ENCODE measurements around the gene SLC39A9.
"Not testable (repeated sequence)": the region's sequence is repeated elsewhere in the genome, so short reads cannot be mapped to it uniquely, and the experiment has no call there.

Gene SLC39A9

DNA sequence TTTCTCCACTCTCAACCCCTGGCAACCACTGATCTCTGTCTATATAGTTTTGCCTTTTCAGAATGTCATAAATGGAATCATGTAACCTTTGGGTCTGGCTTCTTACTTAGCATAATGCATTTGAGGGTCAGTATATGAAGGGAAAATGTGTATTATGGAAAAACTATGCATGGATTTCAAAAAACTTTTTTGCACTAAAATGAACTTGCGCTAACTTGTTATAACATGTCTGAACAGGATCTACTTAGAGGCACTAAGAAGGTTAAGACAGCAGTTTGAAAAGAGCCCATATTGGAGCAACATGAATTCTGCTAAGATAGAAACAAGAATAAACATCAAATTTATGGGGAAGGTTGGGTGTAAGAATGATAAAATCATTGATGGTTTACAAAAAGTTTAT lies 29.1 kb downstream of the SLC39A9 start:
- no peak for DNase-seq (ENCODE audit: low spot score)

DNA sequence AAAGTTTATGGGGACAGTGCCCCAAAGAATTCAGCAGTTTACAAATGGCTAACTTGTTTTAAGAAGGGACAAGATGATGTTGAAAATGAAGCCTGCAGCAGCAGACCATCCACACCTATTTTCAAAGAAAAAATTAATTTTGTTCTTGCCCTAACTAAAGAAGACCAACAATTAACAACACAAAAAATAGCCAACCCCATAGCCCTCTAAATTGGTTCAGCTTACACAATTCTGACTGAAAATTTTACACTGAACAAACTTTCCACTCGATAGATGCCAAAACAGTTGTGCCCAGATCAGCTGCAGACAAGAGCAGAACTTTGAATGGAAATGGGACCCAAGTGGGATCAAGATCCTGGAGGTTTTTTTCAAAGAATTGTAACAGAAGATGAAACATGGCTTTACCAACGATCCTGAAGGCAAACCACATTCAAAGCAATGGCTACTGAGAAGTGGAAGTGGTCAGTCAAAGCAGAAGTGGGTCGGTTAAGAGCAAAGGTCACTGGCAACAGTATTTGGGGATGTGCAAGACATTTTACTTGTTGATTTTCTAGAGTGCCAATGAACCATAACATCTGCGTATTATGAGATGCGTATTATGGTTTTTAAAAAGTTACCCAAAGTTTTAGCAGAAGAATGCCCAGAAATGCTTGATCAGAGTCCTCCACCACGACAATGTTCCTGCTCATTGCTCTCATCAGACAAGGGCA lies 30.0 kb downstream of the SLC39A9 start:
- DNase-seq (ENCODE audit: low spot score): peak; percentile 3

DNA sequence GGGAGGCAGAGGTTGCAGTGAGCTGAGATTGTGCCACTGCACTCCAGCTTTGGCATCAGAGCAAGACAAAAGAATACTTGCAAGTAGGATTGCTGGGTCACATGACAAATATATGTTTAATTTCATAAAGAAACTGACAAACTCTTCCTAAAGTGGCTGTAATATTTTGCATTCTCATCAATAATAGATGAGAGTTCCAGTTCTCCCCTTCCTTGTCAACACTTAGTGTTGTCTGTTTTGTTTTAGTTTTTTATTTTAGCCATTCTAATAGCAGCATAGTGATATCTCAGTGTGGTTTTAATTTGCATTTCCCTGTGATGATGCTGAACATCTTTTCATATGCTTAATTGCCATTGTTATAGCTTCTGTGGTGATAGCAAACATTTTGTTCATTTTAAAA lies 31.2 kb downstream of the SLC39A9 start:
- DNase-seq (ENCODE audit: low spot score): no peak

DNA sequence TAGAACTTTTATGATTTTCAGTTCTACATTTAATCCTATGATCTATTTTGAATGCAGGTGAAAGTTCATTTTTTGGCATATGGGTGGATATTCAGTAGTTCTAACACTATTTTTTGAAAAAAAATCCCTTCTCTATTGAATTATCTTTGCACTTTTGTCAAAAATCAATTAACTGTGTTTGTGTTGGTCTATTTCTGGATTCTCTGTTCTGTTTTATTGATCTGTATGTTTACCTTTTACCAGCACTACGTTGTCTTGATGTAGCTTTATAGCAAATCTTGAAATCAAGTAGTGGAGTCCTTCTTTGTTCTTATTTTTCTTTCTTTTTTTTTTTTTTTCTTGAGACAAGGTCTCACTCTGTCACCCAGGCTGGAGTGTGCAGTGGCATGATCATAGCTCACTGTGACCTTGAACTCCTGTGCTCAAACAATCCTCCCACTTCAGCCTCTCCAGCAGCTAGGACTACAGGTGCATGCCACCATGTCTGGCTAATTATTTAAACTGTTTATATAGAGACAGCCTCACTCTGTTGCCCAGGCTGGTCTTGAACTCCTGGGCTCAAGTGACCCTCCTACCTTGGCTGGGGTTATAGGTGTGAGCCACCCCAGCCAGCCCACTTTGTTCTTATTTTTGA lies 31.9 kb downstream of the SLC39A9 start:
- DNase-seq (ENCODE audit: low spot score): no peak

DNA sequence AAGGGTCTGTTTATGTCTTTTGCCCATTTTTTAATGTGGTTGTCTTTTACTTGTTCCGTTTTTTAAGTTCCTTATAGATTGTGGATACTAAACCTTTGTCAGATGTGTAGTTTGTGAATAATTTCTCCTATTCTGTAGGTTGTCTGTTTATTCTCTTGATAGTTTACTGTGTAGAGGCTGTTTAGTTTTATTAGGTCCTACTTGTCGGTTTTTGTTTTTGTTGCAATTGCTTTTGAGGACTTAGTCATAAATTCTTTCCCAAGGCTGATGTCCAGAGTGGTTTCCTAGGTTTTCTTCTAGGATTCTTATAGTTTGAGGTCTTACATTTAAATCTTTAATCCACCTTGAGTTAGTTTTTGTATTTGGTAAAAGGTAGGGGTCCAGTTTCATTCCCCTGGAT lies 33.9 kb downstream of the SLC39A9 start:
- DNase-seq (ENCODE audit: low spot score): no peak

DNA sequence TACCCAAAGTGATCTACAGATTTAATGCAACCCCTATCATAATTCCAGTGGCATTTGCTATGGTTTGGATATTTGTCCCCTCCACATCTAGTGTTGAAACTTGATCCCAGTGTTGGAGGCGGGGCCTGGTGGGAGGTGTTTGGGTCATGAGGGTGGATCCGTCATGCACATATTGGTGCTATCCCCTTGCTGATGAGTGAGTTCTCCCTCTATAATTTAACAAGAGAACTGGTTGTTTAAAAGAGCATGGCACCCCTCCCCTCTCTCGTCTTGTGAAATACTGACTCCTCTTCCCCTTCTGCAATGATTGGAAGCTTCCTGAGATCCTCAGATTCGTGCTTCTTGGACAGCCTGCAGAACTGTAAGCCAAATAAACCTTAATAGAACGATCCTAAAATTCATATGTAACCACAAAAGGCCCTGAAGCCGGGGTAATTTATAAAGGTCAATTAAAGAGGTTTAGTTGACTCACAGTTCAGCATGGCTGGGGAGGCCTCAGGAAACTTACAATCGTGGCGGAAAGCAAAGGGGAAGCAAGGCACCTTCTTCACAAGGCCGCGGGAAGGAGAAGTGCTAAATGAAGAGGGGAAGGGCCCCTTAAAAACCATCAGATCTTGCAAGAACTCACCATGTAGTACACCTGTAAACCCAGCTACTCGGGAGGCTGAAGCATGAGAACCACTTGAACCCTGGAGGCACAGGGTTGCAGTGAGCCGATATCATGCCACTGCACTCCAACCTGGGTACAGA lies 41.2 kb downstream of the SLC39A9 start:
- no peak for DNase-seq (ENCODE audit: low spot score)

DNA sequence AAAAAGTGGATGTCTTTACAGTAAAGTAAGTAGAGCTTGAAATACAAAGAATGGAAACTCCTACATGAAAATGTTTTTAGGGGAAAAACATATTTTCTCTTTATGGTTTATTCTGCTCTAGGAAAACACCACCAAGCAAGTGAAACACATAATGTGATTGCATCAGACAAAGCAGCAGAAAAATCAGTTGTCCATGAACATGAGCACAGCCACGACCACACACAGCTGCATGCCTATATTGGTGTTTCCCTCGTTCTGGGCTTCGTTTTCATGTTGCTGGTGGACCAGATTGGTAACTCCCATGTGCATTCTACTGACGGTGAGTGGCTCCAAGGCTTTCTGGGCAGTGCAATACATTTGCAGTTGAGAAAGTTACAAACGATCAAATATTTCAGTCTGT lies 43.5 kb downstream of the SLC39A9 start:
- DNase-seq (ENCODE audit: low spot score): no peak

DNA sequence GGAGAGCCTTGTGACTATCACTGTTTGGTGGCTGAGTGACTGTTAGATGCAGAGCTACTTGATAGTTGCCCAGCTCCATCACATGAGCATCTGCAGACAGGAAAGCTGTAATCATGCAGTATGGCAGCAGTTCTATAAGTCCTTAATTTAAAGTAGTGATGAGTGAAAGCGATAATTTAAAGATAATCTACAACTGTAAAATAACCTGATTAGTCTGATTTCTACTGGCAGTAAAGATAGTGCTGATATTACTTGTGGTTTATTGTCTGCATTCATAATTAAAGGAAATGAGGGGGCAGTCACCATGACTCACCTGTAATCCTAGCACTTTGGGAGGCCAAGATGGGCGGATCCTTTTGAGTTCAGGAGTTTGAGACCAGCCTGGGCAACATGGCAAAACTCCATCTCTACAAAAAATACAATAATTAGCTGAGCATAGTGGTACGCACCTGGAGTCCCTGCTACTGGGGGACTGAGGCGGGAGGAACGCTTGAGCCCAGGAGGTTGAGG lies 44.9 kb downstream of the SLC39A9 start:
- DNase-seq (ENCODE audit: low spot score): no peak

DNA sequence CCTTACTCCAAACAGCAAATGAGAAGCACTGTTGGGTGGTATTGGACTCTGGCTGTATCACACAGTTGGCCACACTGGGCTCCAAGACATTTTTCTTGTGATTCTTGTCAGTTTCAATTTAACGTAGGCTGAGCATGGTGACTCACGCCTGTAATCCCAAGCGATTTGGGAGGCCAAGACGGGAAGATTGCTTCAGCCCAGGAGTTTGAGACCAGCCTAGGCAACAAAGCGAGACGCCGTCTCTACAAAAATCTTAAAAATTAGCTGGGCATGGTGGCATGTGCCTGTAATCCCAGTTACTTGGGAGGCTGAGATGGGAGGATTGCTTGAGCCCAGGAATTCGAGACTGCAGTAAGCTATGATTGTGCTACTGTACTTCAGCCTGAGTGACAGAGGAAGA lies 50.7 kb downstream of the SLC39A9 start:
- DNase-seq (ENCODE audit: low spot score): no peak

DNA sequence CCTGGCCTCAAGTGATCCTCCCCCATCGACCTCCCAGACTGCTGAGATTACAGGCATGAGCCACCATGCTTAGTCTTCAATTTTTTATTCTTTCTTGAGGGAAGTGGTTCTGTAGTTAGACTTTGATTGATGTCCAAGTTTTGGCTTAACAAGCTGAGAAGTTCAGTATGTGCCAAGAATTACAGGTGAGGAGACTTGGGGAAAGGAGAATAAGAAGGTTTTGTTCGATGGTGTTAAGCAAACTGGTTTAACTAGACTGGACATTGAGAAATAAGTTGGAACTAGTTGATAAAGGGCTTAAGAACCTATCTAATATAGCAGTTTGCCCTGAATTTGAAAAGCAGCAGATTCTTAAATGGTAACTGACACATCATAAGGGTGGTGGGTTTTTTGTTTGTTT lies 53.4 kb downstream of the SLC39A9 start:
- DNase-seq (ENCODE audit: low spot score): no peak

DNA sequence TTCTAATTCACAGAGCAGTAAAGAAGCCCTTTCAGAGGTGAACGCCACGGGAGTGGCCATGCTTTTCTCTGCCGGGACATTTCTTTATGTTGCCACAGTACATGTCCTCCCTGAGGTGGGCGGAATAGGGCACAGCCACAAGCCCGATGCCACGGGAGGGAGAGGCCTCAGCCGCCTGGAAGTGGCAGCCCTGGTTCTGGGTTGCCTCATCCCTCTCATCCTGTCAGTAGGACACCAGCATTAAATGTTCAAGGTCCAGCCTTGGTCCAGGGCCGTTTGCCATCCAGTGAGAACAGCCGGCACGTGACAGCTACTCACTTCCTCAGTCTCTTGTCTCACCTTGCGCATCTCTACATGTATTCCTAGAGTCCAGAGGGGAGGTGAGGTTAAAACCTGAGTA lies 59.9 kb downstream of the SLC39A9 start:
- DNase-seq (ENCODE audit: low spot score): no peak

DNA sequence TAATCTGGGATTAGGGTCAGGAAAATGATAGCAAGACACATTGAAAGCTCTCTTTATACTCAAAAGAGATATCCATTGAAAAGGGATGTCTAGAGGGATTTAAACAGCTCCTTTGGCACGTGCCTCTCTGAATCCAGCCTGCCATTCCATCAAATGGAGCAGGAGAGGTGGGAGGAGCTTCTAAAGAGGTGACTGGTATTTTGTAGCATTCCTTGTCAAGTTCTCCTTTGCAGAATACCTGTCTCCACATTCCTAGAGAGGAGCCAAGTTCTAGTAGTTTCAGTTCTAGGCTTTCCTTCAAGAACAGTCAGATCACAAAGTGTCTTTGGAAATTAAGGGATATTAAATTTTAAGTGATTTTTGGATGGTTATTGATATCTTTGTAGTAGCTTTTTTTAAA lies 60.6 kb downstream of the SLC39A9 start:
- DNase-seq (ENCODE audit: low spot score): no peak

DNA sequence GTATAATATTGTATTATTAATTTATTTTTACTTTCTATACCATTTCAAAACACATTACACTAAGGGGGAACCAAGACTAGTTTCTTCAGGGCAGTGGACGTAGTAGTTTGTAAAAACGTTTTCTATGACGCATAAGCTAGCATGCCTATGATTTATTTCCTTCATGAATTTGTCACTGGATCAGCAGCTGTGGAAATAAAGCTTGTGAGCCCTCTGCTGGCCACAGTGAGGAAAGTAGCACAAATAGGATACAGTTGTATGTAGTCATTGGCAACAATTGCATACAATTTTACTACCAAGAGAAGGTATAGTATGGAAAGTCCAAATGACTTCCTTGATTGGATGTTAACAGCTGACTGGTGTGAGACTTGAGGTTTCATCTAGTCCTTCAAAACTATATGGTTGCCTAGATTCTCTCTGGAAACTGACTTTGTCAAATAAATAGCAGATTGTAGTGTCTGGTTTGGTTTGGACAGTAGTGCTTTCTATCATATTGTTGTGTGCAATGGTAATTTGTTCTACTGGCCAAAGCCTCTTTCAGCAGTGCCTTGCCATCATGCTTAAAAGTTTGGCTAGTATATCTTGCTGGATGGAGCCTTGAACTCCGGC lies 61.7 kb downstream of the SLC39A9 start:
- DNase-seq (ENCODE audit: low spot score): peak; percentile 60

DNA sequence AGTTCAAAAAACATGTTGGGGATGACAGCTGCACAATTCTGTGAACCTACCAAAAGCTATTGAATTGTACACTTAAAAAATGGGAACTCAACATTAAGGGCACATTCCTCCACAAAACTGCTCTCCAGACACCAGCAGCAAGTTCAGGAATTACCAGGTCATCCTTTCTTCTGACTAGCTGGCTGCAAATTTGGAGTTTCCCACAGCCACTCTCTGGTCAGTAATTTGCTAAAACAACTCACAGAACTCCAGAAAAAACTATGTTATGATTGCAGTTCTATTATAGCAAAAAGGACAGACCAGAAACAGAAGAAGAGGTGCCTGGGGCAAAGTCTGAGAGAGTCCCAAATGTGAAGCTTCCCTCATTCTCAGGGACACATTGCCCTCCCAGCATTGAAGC lies 65.9 kb downstream of the SLC39A9 start:
- DNase-seq (ENCODE audit: low spot score): no peak

DNA sequence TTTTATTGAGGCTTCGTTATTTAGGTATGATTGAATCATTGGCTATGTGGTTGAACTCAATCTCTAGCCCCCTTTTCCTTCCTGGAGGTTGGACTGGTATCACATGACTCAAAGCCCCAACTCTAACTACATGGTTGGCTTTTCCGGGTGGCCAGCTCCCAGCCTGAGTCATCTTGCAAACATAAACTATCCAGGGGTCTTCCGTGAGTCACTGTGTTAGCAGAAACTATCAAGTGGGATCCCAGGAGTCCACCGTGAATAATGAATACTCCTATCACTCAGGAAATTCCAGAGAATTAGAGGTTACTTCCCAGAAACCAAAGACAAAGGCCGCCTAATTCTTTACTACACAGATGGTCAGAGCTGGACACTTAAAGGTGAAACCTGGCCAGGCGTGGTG lies 66.3 kb downstream of the SLC39A9 start:
- no peak for DNase-seq (ENCODE audit: low spot score)

DNA sequence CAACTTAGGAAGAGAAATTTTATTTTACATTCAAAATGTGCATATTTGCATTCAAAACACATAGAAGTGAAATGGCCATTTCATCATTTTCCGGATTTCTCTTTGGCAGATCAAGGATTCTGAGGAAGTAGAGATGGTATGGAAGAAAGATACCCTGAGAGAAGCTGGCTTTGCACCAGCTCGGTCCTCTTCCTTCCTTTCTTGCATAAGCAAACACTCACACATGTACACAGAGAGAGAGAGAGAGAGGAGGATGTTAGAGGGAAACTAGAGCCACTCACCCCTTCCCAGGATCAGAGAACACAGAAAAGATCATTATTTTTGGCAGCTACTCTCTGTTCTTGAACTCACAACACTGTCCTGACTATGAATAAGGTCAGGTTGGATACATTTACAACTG lies 70.5 kb downstream of the SLC39A9 start:
- no peak for DNase-seq (ENCODE audit: low spot score)

DNA sequence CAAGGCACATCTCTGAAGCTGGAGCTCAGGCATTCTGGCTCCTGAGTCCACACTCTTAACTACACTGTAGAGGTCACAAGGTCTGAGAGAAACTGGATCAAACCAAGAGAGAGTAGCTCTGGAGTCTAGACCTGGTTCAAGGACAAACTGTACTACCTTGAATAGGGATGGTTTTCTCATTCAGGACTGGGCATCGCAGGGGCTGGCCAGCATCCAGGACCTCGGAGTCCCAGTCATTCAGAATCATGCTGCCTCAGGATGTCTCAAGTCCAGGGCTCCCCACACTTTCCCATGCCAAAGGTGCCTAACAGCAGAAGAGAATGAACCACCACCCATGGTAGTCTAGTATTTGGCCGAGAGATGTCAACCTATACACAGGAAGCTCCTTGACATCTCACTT lies 72.9 kb downstream of the SLC39A9 start:
- no peak for DNase-seq (ENCODE audit: low spot score)

DNA sequence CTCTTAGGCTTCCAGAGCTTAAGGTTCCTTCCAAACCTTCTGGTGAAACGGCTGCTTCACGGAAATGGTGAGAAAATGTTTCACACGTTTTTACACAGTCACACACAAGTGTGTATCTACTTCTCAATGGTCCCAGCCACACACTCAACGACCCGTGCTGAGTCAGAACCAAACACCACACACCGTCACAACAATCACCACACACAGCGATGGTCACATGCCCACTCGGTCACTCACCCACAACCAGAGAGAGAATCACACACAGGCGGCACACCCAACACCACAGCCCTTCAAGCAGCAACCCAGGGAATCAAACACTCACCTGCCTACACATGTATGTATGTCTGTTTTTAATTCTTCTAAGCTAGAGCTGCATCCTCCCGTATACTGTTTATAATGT lies 73.4 kb downstream of the SLC39A9 start:
- no peak for DNase-seq (ENCODE audit: low spot score)

DNA sequence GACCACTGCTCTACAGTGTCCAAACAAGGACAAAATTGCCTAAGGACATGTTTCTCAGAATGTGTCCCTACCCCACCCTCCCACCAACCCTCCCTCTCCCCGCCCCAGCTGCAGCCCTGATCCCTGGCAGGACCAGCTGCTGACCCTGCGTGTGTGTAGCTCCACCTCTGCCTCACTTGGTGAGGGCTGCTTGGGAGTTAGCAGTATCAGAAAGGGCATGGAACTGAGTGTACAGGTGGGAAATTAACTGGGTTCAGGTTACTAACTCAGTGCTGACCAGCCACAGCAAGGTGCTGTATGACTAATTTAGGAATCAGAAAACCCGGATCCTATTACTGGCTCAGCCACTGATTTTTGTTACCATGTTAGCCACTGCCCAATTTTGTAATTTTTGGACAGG lies 74.8 kb downstream of the SLC39A9 start:
- no peak for DNase-seq (ENCODE audit: low spot score)

DNA sequence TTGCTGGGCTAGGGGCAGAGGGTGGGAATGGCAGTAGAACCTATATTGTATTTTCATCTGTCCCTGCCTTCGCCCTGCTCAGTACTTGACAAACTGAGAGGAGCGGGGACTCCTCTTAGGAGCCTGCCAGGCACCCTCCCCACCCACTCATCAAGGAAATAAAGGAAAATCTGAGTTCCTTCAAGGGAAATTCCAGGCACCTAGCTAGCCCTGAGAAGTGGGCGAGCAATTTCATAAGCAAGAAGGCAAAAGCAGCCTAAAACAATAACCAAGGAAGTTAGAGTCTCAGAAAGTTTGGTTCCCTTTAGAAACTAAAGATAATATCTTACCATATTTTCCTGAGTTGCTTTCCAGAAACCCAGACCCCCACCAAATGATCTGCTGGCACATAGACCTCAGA lies 75.5 kb downstream of the SLC39A9 start:
- DNase-seq (ENCODE audit: low spot score): no peak

DNA sequence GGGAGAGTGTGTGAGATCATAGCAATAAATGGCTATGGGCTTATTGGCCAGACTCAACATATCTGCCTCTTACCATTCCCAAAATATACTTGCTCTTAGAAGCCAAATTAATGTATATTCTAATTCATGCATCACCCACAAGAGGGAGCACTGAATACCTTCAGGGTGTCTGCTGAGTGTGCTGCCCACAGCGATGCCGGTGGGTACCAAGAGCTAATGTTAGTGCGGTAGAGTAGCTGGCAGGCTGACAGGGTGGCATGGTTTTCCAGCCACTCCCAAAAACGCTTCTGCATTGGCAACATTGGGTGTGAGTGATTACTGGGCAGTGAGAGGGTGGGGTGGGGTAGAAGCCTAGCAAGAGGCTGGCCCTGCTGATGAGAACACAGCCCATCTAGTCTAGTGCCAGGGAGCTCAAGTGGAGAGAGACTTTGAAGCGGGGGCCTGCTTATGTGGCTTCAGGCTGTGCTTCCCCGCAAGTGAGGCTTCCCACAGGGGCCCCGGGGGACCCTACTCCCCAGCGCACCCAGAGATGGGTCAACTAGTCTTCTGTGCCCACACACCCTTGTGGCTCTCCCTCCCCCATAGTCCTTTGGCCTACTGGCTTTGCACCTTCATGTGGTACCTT lies 76.8 kb downstream of the SLC39A9 start:
- DNase-seq (ENCODE audit: low spot score): no peak

DNA sequence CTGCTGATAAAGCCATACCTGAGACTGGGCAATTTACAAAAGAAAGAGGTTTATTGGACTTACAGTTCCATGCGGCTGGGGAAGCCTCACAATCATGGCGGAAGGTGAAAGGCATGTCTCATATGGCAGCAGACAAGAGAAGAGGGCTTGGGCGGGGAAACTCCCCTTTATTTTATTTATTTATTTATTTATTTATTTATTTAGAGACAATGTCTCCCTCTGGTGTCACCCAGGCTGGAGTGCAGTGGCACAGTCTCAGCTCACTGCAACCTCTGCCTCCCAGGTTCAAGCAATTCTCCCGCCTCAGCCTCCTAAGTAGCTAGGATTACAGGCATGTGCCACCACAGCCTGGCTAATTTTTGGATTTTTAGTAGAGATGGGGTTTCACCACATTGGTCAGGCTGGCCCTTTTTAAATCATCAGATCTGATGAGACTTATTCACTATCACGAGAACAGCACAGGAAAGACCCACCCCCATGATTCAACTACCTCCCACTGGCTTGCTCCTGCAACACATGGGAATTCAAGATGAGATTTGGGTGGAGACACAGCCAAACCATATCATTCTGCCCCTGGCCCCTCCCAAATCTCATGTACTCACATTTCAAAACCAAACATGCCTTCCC lies 78.4 kb downstream of the SLC39A9 start:
- not testable (repeated sequence) for DNase-seq (ENCODE audit: low spot score)
